HG02970 (cell line): ENCODE data around the gene SPATS2.
A peak's percentile ranks its signal among the peaks of the same experiment; 100 is the strongest.

Experiments used
- ATAC-seq: cut with Tn5 transposase; IDR thresholded peaks from one replicate; pipeline ENCODE4 v1.9.1; 2021; ENCODE audit warnings: mild to moderate bottlenecking, moderate library complexity, moderate number of reproducible peaks; ENCODE audit not compliant: unreplicated experiment, low FRiP score

Gene SPATS2

DNA sequence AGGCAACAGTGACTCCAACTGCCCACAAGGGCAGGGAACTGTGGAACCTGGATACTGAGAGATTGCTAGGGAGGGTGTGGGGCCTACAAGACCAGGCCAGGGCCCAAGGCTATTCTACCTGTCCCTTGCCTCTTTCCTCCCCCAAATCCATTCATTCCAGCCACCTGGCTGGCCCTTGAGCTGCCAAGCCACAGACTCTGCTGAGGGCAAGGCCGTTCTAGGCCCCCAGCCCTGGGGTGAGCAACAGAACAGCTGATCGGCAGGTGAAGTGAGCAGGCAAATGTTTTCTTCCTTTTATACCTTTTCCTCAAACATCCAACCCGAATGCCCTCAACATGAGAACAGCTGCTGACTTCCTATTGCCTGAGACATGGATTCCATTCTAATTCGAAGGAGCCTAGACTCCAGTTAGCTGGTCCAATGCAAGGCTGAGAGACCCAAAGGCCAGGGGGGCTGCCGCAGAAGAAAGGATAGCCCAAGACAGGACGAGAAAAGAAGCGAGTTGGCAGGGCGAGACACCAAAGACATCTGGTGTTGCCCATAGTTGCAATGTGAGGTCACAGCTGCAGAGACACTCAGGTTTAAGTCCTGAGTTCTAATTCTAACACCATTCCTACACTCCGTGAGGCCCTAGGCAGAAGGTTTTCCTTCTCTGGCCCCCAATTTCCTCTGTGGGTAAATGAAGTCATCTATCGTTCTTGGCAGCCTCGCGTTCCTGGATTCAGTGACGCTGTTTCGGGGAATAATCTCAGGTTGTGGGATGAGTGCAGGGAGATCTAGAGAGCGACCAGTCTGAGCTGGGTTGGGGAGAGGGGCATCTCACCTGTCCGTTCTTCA, 31.9 kb upstream of the SPATS2 start:
- ATAC-seq: no peak

DNA sequence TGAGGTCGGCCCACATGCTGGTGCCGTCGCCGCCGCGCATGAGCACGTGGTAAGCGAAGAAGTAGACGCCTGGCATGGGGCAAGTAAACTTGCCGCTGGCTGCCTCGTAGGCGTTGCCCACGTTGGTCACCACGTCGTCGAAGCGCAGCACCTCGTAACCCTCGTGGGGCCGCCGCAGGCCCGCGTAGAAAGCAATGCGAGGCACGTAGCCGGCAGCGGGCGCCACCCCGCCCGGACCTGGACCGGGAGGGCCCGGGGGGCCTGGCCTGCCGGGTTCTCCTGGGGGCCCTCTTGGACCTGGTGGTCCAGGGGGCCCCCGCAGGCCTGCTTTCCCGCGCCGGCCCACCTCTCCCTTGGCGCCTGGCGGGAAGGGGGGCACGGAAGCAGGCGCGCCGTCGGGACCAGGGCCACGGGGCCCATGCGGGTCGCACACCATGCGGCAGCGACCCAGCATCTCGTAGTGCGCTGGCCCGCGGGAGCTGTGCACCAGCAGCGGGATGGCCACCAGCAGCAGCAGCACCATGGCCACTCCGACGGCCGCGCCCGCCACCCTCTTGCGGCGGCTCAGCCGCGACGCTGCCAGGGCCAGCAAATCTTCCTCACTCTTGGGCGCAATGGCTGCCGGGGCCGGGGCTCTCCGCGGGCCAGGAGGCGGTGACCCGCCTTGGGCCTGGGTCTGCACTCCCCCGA, 31.2 kb upstream of the SPATS2 start:
- ATAC-seq: no peak

DNA sequence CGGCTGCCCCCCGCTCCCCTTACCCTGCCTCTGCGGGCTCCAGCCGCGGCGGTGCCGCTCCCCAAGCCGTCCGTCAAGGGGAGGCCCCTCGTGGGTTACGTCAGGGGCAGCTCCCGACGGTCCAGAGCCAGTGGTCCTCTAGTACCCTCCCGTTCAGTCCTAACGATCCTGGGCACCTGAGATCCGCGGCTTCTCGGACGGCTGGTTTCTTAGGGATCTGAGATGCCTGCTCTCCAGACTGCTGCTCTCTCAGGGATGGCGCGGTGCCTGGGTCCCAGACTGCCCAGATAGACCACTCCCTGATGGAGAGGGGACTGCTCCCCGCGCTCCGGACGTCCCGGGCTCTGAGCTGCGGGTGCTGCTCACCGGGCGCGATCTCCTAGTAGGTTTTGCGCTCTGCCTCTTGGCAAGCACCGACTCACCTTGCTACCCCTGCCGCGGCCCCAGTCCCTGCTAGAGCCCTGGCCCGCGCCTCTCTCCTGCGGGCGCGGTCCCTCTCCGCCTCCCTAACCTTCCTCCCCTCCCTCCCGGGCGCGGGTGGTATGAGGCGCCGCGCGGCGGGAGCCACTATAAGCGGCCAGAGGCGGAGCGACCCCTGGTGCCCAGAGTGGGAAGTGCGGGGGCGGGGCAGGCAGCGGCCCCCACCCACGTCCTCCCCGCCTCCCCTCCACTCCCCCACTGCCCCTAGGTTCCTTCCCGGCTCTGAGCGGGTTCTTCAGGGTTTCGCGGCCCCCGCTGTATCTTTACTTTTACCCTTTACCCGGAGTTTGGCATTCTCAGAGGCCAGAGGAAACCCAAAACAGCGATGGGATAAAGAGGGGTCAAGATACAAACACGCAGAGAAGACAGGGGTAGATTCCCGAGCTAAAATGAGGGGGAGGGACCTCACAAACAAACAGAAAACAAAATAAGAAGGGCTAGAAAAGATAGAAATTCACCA, 30.3 kb upstream of the SPATS2 start, which contains the start of gene C1QL4:
C1QL4 (minus strand) TSS at position 544 of the 940 bp plus-strand sequence. CDS start 711 bp downstream, outside the sequence.
- peak; percentile 53 for ATAC-seq

DNA sequence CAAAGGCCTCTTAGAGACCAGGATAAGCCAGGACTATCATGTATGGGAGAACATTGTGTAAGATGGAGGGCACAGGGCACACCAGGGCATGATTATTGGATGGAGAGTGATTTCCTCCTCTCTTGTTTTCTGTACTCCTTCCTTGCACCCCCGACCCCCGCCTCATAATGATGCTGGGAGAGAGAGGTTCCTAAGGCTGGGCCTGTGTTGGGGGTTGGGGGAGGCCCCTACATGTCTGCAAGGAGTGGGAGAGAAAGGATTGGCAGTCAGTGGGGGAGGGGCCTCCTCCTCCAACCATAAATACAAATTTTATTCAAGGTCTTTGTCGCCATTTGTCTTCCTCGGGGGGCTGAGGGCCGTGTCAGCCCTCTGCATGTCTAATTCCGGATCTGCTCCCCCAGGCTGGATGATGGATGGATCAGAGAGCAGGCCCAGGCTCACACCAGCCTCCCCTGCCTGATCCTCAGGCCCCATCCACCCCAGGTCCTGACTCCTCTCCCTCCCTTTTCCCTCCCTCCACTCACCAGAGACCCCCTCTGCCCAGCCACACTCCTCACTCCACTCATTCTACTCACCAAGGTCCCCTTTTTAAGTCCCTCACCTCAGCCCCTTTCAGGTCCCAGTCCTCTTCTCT, 28.3 kb upstream of the SPATS2 start:
- no peak for ATAC-seq

DNA sequence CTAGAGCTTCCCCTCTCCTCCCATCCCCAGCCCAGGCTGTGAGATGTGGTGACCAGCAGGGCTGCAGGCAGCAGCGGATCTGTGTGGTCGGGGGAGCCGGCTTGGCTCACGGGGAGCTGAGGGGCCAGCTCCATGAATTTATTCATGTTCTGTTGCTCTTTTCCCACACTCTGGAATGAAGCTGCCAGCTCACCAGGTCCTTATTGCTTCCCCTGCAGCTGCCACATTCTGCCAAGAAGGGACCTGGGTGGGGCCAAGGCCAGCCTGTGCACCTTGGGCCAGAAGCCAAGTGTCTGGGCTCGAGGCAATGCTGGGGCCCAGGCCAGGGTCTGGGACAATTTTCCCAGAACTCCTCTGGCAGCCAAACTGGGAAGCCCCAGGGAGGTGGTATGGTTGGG, 27.8 kb upstream of the SPATS2 start:
- no peak for ATAC-seq

DNA sequence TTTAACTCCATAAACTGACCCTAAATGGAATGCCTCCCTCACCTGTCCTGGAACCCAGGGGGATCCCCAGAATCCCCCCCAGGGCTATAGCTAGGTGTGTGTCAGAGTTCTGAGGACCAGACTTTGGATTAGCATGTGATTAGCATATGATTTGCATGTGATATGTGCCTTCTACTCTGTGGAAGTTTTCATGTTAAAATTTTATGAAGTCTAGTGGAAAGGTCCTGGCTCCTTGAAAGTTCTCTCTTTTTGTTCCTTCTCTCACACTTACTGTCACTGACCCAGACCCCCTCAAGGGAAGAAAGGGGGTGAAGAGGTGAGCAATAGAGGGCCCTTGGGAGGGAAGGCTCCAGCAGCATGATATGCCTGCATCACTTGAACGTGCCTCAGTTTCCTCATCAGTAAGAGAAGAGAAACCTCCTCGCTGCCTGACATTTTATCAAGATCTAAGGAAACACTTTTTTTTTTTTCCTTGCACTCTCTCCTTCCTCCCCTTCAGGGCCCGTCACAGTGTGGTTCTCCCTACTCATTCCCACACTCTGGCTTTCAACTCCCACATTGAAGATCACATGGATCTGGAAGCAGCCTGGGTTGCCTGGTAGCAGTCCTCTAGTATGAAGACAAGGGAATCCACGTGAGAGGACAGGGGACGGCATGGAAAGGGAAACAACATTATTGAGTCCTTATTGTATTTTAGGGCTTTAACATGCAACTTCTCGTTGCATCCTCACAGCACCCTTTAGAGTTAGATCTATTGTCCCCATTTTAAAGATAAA, 27.0 kb upstream of the SPATS2 start:
- no peak for ATAC-seq

DNA sequence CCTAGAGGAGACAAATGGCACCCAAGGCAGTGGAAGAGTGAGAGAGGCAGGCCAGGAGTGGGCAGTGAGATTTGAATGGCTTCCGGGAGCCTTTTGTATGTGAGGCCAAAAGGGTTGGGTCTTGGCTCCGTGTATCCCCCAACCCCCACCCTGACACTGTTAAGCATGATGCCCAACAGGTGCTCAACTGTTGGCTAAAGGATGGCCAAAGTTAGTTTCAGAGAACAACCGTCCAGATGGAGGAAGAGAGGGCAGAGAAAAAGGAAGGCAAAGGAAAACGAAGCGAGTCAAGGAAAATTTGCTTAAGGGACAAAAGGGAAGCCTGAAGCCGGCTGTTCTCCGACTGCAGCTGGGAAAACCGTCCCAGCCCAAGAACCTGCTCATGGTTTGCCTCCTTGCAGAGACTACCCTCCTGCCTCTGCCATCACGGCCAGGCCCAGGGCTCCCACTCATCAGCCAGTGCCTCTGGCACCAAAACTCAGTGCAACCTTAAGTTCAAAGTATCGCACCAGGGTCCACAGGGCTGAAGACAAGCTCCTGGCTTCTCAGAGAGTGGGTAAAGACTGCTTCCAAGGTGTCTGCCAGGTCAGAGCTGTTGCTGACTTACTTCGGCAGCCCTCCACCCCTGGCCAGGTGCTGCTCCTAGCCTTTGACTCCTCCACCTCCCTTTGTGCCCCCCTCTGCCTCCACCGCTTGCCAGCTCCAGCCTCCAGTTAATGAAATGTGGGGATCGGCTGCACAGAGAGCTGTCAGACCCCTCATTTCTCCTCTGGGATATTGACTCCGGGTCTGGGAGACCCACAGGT, 26.1 kb upstream of the SPATS2 start:
- no peak for ATAC-seq

DNA sequence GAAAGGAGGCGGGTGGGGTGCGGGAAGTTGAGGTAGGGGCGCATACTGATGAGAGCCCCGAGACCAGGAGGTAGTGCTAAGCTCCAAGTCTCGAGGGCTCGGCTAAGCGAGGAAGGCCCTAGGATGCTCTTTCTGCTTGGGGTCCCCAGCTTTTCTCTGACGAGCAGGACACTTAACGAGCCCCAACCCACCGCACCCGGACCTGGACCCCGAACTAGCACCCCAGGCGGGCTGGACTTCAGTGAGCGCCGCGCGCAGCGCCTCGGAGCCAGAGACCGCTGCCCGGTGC, 25.5 kb upstream of the SPATS2 start:
- no peak for ATAC-seq

DNA sequence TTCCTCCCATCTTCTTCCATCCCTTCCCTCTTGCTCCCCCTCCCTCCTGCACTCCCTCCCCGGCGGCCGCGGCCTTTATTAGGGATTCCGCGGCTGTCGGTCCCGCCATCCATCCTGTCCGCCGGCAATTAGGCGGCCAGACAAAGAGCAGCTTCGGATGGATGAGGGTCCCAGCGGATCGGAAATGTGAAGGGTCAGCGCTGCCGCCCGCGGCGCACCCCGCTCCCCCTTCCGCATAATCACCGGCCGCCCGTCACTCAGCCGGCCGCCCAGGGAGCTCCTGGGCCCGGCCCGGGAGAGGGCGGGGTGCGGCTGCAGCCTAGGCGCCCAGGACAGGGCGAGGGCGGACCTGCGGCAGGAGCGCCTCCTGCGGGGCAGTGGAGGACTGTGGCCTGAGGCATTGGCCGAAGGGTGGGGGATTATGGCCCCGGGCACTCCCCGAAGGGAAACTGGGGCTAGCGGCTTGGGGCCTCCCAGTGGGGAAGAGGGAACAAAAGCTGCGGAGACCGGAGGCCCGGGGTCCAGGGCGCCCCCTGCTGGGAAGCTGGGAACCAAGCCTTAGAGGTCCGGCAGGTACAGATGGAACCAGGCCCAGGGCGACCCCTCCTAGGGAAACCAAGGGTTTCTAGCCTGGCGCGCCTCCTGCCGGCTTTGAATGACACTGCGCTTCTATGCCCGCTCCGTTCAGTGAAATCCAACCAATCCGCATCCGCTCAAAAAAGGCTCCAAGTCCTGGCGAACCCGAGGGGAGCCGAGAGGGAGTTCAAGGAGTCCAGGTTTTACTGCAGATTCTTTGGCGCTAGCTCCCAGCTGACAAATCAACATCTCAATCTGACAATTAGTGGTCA, 25.0 kb upstream of the SPATS2 start:
- peak; percentile 53 for ATAC-seq

DNA sequence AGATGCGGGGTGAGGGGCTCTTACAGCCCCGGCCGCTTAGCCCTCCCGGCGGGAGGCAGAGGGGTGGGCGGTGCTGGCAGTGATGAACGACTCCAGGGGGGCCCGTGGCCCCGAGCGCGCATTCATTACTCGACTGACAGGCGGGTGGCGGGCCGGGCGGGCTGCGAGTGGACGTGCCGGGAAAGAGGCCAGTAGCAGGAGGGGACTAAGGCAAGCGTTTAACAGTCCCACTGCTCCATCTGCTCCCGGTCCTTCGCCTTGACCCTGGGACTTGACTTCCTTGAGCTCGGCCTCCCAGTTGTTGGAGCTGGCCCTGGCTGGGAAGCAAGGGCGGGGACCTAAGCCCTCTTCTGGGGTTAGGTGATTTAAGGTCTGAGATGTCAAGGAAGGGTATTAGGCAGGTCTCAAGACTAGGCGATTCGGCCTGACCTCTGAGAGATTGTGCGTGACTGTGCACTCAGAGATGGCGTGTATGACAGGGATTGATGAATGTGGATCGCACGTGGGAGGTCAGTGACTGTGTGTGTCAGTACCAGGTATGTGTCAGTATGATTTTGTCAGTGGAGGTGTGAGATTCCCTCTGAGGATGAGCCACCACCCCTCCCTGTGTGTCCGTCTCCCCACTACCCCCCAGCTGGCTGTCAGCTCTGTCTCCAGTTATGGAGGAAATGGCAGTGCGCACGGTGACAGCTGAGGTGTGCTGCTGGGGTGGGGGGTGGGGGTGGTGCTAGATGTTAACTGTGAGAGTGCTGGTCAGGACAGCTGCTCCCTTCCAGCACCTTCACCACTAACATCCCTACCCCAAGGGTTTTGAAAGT, 24.1 kb upstream of the SPATS2 start:
- ATAC-seq: no peak

DNA sequence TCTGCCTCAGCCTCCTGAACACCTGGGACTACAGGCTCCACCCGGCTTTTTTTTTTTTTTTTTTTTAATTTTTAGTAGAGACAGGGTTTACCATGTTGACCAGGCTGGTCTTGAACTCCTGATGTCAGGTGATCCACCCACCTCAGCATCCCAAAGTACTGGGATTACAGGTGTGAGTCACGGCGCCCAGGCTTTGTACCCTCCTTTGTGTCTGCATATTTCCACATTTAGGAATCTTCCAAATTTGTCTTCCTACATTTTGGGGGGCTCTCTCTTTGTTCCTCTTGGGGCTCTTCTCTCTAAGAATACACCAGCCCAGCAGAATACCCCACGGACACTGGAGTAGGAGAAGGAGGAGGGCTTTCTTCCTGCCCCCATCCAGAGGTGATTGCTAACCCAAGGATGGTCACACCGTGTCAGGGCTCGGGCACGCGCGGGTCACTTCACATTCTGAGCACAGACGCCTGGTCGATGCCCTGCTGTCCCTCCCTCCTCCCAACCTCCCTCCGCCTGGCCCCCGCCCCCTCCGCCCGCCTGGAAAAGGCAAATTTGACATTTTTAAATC, 22.7 kb upstream of the SPATS2 start:
- no peak for ATAC-seq

DNA sequence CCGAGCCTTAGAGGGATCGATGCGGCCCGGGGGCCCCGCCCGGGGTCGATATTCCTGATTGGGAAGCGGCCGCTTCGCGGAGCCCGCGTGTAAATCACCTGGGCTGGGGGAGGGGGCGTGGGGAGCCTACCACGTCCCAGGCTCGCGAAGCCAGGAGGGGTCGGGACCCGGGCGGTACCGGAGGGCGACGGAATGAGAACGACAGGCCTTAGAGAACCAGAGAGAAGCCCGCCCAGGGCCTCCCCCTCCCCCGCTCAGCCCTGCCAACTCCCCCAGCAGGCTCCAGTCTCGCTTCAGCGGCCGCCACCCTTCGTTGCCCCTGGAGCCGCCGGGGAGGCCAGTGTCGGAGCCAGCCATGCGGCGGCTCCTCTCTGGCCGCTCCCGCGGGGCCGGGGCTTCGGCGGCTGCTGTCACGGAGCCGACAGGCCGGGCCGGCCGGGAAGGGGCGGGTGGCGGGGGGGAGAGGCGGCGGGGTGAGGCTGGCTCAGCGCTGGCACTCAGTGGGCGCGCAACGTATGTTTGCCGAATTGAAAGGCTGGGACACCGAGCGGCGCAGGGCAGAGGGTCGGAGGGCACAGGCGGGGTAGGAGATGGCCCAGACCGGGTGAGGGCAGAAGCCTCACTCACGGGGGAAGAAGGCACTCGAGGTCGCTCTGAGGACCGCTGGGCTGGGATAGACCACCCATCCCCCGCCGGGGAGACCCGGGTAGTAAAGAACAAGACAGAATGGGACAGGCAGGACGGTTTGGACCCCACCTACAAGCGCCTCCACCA, 22.0 kb upstream of the SPATS2 start:
- ATAC-seq: no peak

DNA sequence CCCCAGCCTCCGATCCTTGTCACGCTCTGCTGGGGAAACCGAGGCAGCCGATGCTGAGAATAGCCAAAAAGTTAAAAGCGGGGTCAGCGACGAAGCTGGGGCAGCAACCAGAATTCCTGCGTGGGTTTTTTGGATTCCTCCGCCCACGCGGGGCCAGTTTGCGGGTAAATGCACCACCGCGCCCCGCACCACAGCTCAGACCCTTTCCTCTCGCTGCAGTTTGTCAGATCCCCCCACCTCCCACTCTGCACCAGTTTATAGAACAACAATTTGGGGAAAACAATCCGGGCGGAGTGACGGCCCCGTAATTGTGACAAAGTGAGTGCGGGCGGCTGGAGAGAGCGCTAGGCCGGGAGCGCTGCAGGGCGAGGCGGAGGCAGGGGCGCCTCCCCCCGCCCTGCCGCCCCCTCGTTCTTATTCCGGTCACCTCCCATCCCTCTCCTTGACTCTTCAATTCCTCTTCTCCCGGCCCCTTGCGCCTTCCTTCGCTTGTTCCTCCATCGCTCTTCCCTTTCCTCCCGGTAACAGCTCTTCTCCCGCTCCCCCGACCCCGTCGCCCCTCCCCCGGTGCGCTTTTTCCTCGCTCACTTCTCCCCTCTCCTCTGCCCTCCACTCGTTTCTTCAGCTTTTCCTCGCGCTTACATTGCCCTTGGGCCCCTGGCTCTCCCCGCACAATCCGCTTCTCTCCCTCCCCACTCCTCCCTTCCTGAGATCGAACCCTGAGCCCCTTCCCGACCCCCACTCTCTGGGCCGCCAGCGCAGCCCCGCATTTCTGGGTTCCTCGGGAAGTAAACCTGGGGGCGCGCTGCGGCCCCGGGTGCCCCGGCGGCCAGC, 21.2 kb upstream of the SPATS2 start:
- no peak for ATAC-seq

DNA sequence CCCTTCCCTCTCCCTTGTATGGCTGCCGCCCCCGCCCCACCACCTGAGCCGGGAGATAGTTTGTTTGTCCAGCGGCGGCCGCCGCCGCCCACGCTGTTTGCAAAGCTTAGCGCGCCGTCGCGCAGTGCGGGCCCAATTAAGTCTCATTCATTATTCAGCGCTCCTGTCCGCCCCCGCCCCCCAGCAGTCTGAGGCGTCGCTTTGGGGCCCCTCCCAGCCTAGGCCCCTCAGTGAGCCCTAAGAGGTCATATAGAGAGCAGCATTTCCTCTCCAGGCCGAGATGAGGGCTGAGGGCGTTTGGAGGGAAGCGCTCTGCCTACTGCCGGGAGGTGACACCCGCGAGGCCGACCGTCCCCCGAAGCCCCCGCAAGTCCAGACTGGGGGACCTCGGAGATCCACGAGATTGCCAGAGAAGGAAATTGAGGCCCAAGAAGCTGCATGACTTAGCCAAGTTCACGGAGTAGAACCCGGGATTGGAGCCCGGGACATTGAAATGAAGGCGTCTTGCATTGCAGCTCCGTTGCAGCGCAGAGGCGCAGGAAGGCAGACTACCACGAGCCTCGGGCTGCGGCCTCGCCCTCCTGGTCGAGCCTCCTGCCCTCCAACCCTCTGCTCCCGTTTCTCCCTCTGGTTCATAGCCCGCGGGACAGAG, 20.5 kb upstream of the SPATS2 start, which contains the start of gene DNAJC22:
DNAJC22 (plus strand) TSS at position 230 of the 652 bp plus-strand sequence. CDS start 1,985 bp downstream, outside the sequence.
- ATAC-seq: no peak
